ENCODE results near the gene FCER2.

FCER2 gene

DNA sequence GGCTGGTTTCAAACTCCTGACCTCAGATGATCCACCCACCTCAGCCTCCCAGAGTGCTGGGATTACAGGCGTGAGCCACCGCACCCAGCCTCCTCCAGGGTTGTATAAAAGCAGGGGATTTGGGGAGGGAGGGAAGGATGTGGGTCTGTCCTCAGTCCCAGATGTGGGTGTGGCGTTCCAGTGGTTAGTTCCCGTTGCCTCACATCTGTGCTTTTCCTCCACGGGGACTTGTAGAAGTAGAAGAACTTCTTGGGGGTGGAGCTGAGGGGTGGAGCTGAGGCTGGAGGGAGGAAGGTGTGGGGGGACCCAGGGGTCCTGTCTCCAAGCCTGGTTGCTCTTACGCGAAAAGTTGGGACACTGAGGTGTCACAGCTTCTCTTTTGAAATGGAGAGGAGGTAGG, 25.6 kb downstream of the FCER2 start:
- DNase-seq = no peak

GRCh38 chr19:7674010-7675005, 27.6 kb downstream of the FCER2 start:
- peak; percentile 63 to 85 for DNase-seq

- DNase-seq = no peak
Measured at GRCh38 chr19:7672522-7672921, 29.4 kb downstream of the FCER2 start.

DNA sequence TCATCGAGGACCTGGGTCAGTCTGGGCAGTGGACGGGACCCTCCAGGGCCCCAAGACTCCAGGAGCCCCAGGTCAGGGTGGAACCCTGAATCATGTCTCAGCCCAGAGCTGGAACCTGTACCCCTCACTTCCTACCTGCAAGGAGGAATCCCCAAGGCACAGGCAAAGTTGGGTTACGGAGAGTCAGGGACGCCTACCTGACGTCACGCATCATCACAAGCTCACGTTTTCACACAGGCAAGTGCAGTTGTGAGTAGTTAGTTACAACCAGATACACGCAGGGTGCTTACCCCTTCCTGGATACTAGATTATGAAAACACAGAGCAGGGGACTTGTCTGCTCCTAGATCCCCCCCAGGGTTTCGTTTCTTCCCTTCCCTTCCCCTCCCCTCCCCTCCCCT, 31.1 kb downstream of the FCER2 start:
- DNase-seq = no peak

- peak in 1 of 2 experiments; percentile 44 for DNase-seq
Measured at GRCh38 chr19:7670150-7670783, 31.7 kb downstream of the FCER2 start.

GRCh38 chr19:7669641-7670040, 32.3 kb downstream of the FCER2 start:
- no peak for DNase-seq

- no peak for DNase-seq
Measured at GRCh38 chr19:7668842-7669241, 33.1 kb downstream of the FCER2 start, which contains the start of gene RETN. Gene RETN (plus strand): TSS chr19:7669049. CDS start chr19:7669327, 278 bp downstream.

- no peak for DNase-seq
Measured at GRCh38 chr19:7665076-7665475, 36.9 kb downstream of the FCER2 start.

DNA sequence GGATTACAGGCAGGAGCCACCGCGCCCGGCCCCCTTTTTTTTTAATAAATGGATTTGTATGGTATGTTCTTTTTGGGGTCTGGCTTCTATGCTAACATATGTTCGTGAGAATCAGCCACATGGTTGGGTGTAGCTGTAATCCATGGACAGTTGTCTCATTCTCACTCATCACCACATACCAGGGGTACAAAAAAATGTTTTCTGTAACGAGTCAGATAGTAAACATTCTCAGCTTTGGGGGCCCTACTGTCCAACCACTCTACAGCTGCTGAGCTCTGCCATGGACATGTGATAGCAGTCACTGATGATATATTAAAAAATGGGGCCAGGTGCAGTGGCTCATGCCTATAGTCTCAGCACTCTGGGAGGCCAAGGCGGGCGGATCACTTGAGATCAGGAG, 38.2 kb downstream of the FCER2 start:
- no peak for DNase-seq

DNA sequence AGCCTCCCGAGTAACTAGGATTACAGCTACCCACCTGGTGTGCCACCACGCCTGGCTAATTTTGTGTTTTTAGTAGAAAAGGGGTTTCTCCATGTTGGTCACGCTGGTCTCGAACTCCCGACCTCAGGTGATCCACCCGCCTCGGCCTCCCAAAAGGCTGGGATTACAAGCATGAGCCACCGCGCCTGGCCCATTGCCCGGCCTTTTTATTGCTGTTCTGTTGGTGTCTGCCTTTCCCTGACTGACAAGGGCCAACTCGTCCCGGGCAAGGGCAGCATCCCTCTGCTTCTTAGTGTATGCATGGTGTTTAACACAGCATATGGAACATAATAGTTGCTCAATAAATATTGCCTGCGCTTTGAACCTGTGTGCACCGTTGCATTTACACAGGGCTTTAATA, 39.3 kb downstream of the FCER2 start:
- DNase-seq = no peak

DNA sequence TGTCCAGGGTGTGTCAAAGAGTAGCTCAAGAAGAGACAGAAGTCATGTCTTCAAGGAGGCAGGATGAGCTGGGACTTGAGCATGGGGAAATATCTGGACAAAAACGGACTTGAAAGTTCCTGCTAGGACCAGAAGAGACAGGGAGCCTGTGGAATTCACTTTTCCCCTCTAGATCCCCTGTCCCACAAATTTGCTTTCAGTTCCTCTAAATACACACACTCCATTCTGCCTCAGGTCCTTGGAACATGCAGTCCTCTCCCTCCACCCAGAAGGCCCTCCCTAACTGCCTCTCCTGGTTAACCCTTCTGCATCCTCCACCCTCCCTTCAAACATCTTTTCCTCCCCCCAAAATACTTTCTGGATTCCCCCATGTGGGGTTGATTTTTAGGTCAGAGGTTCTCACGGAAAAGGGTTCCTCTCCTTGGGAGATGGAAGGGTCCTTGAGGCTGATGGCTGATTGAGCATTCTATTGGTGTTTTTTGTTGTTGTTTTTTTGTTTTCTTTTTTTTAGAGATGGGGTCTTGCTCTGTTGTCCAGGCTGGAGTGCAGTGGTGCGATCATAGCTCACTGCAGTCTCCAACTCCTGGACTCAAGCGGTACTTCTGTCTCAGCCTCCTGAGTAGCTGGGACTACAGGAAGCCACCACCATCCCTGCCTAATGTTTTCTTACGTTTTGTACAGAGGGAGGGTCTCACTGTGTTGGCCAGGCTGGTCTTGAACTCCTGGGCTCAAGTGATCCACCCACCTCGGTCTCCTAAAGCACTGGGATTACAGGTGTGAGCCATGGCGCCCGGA, 40.0 kb downstream of the FCER2 start:
- DNase-seq = no peak

GRCh38 chr19:7658219-7658686, 43.7 kb downstream of the FCER2 start:
- DNase-seq = peak; percentile 66 to 84

DNA sequence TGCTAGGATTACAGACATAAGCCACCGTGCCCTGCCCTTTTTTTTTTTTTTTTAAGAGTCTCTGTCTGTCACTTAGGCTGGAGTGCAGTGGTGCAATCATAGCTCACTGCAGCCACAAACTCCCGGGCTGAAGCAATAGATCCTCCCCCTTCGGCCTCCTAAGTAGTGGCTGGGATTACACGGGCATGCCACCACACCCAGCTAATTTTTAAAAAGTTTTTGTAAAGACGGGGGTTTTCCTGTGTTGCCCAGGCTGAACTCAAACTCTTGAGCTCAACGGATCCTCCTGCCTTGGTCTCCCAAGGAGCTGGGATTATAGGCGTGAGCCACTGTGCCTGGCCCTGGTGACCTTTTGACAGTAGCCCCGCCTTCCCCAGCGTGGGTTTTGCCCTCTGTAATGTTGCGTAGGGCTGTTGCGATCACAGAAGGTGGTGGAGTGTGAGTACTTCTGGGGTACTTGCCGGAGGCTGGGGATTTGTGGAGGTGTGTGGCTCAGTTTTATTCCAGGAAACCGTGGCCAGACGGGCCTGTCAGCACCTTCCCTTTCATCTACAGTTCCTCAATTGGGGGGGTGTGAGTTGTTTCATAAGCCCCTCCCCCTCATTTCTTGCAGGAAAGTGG, 44.7 kb downstream of the FCER2 start:
- DNase-seq = no peak

DNA sequence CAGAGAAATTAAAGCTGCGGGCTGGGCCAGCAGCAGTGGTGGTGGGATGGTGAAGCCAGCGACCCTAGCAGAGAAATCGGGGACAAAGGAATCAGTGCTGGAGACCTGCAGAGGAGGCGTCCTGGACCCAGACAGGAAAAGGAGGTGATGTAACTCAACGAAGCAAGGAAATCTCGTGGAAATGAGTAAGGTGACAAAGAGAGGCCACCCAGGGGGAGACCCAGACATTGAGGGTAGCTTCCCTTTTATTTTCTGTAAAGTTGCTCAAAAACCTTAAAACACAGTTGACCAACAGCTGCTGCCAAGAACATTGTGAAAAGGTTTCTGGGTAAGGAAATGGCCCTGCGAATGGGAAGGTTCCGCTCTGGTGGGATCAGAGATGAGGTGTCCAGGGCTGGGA, 46.4 kb downstream of the FCER2 start:
- DNase-seq = no peak

DNA sequence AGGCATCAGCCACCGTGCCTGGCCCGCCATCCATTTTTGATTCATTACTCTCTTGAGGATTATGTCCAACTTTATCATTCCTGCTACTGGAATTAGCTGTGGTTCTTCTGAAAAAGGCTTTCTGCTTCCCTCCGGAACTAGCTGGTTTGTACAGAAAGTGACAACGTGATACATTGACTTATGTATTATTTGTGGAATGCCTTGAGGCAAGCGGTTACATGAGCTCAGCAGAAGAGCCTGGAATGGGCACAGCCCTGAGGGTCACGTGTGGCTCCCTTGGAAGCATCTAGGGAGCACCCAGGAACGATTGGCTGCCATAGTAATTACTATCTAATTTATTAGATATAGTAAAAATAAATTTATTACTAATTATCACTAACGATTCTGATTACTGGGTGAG, 47.5 kb downstream of the FCER2 start:
- no peak for DNase-seq

DNA sequence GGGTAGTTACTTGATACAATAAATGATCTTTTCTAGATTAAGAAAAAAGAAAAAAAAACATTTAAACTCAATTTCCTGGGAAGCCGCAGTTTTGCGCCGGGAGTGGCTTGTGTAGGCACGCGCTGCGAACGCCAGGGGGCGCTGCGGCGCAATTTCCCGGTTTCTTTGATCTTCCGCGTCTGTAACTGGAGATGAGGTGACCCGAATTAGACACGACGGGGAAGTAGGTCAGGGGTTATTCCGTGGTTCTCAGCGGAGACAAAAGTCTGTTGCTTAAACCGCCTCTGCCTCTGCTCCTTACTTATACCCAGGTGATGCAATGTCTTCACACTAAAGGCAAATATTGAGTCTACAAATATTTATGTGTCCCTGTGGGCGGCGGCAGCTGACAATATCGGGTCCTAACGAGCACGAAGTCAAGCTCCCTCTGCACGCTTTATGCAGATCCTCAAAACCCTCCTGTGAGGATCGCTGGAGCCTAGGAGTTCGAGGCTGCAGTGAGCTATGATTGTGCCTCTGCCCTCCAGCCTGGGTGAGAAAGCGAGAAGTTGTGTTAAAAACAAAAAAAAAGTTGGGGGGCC, 49.8 kb downstream of the FCER2 start:
- DNase-seq = peak; percentile 66 to 82

DNA sequence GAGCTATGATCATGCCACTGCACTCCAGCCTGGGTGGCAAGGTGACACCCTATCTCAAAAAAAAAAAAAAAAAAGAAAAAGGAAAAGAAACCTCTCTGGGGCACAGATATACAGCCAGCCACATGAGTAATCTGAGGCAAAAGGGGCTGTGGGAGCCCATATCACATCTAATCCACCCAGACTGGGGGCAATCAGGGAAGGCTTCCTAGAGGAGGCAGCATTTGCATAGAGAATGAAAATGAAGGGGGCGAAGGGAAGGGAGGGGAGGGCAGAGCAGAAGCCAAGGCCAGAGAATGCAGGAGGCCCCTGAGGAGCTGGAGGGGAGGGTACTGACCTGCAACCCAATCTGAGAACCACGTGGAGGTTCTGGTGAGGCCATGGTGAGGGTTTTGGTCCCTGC, 51.8 kb downstream of the FCER2 start:
- DNase-seq = no peak

DNA sequence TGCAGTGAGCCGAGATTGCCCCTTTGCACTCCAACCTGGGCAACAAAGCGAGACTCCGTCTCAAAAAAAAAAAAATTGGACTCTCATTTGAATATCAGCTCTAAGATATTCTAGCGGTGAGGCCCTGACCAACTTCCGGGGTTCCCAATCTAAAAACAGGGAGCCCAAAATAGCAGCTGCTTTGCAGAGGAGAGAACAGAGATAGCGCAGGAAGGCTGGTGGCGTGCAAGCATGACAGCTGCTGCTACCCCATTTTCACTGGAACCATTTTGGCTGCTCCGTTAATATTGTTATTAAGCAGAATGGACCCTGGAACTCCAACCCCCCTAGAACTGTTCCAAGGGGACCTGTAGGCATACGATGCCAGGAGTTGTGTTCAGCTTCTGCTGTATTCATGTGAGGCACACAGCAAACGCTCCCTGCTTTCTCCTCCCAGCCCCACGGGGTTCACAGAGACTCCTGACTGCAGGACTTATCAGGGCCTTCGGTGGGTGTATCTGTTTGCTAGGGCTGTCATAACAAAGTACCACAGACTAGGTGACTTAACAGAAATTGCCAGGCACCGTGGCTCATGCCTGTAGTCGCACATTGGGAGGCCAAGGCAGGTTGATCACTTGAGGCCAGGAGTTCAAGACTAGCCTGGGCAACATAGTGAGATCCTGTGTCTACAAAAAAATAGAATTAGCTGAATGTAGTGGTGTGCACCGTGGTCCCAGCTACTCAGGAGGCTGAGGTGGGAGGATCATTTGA, 53.5 kb downstream of the FCER2 start:
- DNase-seq = no peak

DNA sequence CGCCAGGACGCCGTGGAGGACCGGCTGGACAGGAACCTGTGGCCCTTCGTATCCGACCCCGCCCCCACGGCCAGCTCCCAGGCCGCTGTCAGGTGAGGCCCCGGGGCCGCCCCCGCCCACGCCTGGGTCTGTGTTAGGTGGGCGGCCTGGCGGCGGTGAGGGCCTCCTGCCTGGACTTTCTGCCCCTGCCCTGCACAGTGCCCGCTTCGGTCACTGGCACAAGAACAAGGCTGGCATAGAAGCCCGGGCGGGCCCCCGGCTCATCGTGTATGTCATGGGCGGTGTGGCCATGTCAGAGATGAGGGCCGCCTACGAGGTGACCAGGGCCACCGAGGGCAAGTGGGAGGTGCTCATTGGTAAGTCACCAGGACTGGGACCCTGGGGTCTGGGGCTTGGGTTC, 54.8 kb downstream of the FCER2 start:
- DNase-seq = no peak

- DNase-seq = no peak
Measured at GRCh38 chr19:7646426-7646700, 55.6 kb downstream of the FCER2 start.

- DNase-seq = no peak
Measured at GRCh38 chr19:7645656-7646425, 56.1 kb downstream of the FCER2 start.
